GM18868 (cell line): ENCODE results near the gene NAV2.
"Not testable (repeated sequence)": the region's sequence is repeated elsewhere in the genome, so short reads cannot be mapped to it uniquely, and the experiment has no call there.

Source experiments
- ATAC-seq: cut with Tn5 transposase; IDR thresholded peaks from one replicate; pipeline ENCODE4 v1.9.1; 2021; ENCODE audit warnings: mild to moderate bottlenecking, moderate library complexity; ENCODE audit not compliant: unreplicated experiment

Gene NAV2

GRCh38 chr11:20066013-20066782 is 353.6 kb downstream of the NAV2 start:
- no peak for ATAC-seq

- ATAC-seq: no peak
Measured at GRCh38 chr11:20066783-20067156, 354.1 kb downstream of the NAV2 start.

GRCh38 chr11:20067665-20068064 is 355.0 kb downstream of the NAV2 start:
- no peak for ATAC-seq

- ATAC-seq: no peak
Measured at GRCh38 chr11:20068691-20069090, 356.1 kb downstream of the NAV2 start.

- ATAC-seq: no peak
Measured at GRCh38 chr11:20070459-20070858, 357.8 kb downstream of the NAV2 start.

GRCh38 chr11:20075627-20076026 is 363.0 kb downstream of the NAV2 start:
- no peak for ATAC-seq

GRCh38 chr11:20078846-20079245 is 366.2 kb downstream of the NAV2 start:
- no peak for ATAC-seq

GRCh38 chr11:20080032-20080685 is 367.5 kb downstream of the NAV2 start:
- peak; percentile 91 for ATAC-seq

- ATAC-seq: no peak
Measured at GRCh38 chr11:20081336-20081735, 368.7 kb downstream of the NAV2 start.

- not testable (repeated sequence) for ATAC-seq
Measured at GRCh38 chr11:20083877-20084276, 371.2 kb downstream of the NAV2 start.

- no peak for ATAC-seq
Measured at GRCh38 chr11:20084921-20085814, 372.5 kb downstream of the NAV2 start.

GRCh38 chr11:20085918-20086317 is 373.3 kb downstream of the NAV2 start:
- ATAC-seq: no peak

GRCh38 chr11:20087118-20087521 is 374.5 kb downstream of the NAV2 start:
- ATAC-seq: no peak

- no peak for ATAC-seq
Measured at GRCh38 chr11:20088397-20089225, 376.0 kb downstream of the NAV2 start.

GRCh38 chr11:20089367-20089766 is 376.7 kb downstream of the NAV2 start:
- ATAC-seq: no peak

GRCh38 chr11:20089796-20090653 is 377.4 kb downstream of the NAV2 start:
- ATAC-seq: no peak

- ATAC-seq: no peak
Measured at GRCh38 chr11:20090654-20091374, 378.2 kb downstream of the NAV2 start.

- ATAC-seq: no peak
Measured at GRCh38 chr11:20093775-20094174, 381.1 kb downstream of the NAV2 start.

- ATAC-seq: no peak
Measured at GRCh38 chr11:20095189-20095588, 382.6 kb downstream of the NAV2 start.
